HG03103 (cell line): Measurements from ENCODE around the gene RAI2.
"Not testable (repeated sequence)": the region's sequence is repeated elsewhere in the genome, so short reads cannot be mapped to it uniquely, and the experiment has no call there.

Source experiments
- ATAC-seq: cut with Tn5 transposase; IDR thresholded peaks from one replicate; pipeline ENCODE4 v1.9.1; 2021; ENCODE audit warnings: low read depth; ENCODE audit not compliant: unreplicated experiment

RAI2 gene

GRCh38 chrX:17788439-17788838, 72.7 kb downstream of the RAI2 start:
- ATAC-seq, result no peak

- ATAC-seq, result no peak
Measured at GRCh38 chrX:17787557-17787956, 73.5 kb downstream of the RAI2 start.

DNA sequence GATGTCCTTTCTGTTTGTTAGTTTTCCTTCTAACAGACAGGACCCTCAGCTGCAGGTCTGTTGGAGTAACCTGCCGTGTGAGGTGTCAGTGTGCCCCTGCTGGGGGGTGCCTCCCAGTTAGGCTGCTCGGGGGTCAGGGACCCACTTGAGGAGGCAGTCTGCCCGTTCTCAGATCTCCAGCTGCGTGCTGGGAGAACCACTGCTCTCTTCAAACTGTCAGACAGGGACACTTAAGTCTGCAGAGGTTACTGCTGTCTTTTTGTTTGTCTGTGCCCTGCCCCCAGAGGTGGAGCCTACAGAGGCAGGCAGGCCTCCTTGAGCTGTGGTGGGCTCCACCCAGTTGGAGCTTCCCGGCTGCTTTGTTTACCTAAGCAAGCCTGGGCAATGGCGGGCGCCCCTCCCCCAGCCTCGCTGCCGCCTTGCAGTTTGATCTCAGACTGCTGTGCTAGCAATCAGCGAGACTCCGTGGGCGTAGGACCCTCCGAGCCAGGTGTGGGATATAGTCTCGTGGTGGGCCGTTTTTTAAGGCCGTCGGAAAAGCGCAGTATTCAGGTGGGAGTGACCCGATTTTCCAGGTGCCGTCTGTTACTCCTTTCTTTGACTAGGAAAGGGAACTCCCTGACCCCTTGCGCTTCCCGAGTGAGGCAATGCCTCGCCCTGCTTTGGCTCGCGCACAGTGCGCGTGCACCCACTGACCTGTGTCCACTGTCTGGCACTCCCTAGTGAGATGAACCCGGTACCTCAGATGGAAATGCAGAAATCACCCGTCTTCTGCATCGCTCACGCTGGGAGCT, 74.3 kb downstream of the RAI2 start:
- ATAC-seq, result not testable (repeated sequence)

DNA sequence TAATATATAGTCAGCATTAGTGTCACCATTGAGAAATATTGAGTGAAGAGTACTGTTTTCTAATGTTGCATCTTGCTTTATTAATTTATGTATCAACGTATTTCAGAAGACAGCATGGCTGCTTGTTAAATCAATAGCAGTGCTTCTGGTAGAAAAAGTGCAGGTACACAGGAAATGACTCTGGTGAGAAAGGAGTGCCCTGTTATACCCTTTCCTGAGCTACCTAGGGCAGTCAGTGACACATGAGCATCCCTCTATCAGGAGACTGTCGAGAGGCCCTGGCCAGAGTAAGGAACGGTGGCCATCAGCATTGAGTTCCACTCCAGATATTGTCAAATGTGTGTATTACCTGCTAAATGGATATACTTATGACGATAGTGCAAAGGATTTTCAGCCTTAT, 81.7 kb downstream of the RAI2 start:
- ATAC-seq, result no peak

DNA sequence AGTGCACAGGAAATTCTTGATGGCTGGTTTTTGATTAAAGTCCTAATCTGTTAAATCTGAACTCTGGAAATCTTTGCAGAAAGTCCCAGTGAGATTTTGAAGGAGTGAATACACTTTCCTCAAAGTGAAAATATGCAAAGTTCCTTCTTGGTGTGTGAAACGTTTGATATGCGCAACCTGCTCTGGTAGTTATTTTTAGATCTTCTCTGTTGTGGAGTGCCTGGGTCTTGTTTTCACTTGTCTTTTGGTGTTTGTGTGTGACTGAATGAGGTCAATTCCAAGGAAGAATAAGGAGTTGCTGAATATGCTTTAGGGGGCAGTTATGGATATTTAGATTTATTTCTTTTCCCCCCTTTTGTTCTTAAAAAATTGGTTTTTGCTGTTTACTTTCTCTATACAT, 82.1 kb downstream of the RAI2 start:
- no peak for ATAC-seq

DNA sequence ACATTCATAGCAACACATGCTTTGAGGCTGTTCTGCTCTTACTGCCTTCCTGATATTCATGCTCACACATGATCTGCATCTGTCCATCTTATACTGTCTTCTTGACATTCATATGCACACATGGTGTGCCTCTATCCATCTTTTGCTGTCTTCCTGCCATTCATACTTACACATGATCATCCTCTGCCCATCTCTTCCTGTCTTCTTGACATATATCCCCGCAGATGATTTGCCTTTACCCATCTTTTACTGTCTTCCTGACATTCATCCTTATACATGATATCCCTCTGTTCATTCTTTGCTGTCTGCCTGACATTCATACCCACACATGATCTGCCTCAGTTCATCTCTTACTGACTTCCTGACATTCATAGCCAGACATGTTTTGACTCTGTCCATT, 87.0 kb downstream of the RAI2 start:
- no peak for ATAC-seq

DNA sequence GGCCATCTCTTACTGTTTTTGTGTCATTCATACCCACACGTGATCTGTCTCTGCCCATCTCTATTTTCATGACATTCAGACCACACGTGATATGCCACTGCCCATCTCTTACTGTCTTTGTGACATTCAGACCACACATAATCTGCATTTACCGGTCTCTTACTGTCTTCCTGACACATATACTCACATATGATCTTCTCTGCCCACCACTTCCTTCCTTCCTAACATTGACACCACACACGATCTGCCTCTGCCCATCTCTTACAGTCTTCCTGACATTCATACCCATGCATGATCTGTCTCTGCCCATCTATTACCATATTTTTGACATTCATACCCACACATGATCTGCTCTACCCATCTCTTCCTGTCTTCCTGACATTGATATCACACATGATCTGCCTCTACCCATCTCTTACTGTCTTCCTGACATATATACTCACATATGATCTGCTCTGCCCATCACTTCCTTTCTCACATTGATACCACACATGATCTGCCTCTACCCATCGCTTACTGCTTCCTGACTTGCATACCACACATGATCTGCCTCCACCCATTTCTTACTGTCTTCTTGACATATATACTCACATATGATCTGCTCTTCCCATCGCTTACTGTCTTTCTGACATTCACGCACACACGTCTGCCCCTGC, 87.7 kb downstream of the RAI2 start:
- no peak for ATAC-seq

GRCh38 chrX:17769701-17770269, 91.3 kb downstream of the RAI2 start:
- ATAC-seq, result no peak

DNA sequence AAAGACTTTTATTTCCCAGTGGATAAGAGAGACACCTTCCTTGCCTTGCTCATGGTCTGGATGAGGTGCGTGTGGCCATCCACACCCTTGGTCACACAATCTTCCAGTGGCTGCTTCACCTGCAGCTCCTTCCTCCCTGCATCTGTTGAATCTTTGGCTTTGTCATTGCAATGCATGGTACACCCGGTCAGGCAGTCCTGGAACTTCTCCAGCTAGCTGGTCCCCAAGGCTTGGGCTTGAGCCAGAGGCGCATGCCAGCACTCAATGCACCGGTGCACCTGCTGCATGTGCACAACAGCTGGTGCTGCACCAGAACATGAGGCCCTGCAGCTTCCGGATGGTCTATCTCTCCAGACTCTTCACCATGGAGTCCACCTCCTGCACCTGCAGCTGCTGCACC, 92.1 kb downstream of the RAI2 start:
- ATAC-seq, result no peak

DNA sequence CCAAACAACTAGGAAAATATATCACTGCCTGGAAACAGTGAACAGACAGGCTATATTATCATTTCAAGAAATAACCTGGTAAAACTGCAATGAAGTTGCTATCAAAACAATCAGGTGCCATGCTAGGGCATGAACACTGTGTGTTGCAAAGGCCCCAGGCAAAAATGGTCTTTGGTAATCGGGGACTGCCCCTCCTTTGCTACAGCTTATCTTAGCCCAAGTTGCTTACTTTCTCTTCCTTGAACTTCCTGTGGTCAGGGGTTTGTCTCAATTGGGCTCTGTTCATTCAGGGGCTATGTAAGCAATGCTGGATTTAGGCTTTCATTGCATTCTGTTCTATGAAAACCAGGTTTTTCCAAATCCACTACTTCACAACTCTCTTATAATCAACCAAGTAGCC, 93.4 kb downstream of the RAI2 start:
- no peak for ATAC-seq

- ATAC-seq, result no peak
Measured at GRCh38 chrX:17759990-17760389, 101.1 kb downstream of the RAI2 start.

- ATAC-seq, result no peak
Measured at GRCh38 chrX:17758382-17758781, 102.7 kb downstream of the RAI2 start.

- no peak for ATAC-seq
Measured at GRCh38 chrX:17750436-17750835, 110.7 kb downstream of the RAI2 start.
